DMS79 treated with DMSO at 0.1 percent for 48 hours (cell line): ENCODE measurements around the gene CMSS1.

Source experiments
- DNase-seq: peaks from one replicate; lab custom pipeline; 2025; lab: John Stamatoyannopoulos, UW

Gene CMSS1

DNA sequence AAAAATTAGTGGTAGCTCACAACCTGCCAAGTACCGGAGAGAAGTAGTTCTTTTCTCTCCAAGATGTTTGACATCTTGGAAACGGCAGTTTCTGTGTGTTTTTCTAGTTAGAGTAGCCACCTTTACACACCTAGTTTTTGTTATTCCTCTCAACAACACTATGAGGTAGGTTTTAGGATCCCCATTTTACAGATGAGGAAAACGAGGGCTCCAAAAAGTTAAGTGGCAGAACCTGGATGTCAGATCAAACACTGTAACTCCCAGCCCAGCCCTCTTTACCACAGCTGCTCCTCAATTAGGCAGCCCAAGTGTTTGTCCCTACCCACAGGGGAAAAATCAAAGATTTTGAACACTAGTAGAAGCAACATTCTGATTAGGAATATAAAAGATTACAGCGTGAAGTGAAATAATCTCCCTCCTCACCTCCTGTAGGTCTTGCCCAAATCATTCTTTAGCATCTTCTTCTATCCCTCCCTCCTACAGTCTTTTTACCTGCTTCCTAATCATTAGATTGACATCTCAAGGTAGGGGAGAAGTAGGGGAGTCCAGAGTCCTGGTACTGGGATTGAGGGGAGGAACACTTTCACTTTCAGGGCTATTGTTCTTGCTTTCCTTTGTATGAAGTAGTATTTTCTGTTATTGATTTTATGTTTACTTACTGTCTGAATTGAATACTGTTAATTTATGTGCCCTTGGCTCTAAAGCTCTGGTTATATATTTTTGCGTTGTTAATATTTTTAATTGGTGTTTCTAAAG is 142.6 kb downstream of the CMSS1 start:
- DNase-seq, result no peak

GRCh38 chr3:99960941-99961340 is 143.3 kb downstream of the CMSS1 start:
- no peak for DNase-seq

DNA sequence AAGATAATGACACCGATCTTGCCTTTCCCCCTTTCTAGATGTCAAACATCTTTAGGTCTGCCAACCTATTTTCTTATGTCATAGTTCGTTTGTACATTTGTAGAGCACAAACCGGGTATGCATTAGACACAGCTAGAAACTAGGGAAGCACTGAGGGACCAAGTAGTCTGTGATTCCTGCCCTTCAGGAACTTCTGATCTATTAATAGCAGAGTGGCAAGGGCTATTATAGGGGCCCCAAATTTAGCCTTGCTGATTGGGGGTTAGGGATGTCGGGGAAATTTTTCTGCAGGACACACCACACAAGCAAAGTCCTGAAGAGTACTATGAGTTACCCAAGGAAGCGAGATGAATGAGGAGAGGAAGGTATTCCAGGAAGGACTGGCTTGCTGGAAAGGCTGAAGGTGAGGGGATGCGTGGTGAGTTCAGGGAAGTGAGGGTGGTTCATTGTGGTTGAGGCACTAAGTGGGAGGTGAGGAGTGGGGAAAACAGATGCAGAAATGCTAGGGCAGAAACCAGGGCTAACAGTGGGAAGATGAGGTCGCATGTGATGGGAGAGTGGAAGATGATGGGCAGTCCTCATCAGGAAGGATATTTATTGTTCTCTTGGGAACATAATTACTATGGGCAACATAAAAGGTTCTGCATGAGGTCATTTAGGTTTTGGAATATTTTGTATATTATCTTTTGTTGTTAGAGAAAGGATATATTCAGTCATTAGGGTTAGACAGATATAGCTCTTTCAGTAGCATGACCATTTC is 144.3 kb downstream of the CMSS1 start:
- no peak for DNase-seq

DNA sequence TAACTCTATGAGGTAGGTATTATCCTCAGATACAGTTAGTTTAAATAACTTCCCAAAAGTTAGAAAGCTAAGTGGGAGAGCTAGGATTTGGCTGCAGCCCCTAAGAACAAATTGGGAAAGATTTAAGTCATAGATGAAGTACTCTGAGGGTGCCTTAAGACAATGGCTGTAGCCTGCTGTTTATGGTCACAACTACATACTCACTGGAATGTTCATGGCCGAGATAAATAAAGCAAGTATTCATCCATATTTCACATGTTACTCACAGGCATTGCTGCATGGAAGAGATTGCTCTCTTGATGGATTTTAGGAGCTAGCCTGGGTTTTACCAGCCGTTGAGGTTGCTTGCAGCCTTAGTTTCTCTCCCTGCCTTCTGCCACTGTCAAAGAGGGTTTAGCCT is 145.0 kb downstream of the CMSS1 start:
- no peak for DNase-seq

DNA sequence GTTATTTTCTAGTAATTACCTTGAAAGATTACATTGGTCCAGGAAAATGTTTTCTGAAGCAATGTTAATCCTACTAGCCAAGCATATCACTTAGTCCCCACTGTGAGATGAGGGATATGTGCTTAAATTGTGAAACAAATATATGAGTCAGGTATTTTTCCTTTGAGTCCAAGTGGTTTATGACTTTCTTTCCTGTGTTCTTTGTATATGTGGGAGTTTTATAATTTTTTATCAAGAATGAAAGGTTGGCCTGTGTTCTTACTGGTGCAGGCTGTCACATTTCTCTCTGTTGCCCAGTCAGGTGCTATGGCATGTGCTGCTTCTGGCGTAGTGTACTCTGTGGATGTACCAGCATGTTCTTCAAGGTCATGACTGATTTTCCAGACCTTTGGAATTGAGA is 147.4 kb downstream of the CMSS1 start:
- no peak for DNase-seq

DNA sequence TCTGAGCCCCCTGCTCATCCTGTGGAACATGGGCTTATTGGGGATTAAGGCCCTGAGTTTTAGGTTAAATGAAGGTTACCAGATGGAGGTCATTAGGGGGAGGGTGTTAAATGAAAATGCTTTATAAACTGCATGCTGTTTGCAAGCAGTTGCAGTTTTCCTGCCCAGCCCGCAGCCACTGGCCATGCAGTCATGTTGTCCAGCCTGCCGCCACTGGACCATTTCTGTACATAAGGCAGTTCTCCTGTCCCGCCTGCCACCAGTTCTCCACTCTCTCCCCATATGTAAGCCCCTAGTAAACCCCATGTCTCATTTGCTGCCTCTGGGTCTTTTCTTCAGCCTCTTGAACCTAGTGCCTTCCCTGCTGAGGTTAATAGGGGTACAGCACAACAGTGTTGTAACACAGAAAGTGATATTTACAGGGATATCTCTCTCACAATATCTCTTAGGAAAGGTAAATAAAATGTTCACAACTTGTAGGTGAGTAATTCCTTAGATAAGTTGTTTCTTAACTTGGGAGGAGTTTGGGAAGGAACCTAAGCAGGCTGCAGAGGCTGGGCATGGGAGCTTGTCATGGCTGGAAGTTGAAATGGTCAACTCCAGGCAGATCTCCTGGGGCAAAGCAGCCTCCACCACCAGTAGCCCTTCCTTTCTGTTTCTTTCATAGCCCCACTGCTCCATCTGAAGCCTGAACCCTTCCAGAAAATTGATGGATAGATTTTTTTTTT is 148.2 kb downstream of the CMSS1 start:
- DNase-seq, result no peak

- no peak for DNase-seq
Measured at GRCh38 chr3:99966662-99967416, 149.2 kb downstream of the CMSS1 start.

DNA sequence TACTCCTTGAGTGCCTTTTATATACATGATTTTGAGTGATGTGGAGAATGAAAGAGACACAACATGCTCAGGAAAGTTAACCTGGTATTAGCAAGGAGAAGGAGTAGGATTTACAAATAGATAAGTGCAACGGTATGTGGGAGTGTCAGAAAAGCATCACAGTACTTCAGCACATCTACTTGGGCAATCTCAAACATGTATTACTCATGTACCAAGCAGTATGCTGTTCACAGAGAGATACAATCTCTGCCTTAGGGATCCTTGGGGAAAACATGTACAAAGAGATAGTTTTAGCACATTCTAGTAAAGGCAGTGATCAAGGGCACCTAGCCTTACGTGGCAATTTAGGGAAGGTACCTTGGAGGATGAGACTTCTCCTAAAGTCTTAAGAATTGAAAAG is 150.1 kb downstream of the CMSS1 start:
- no peak for DNase-seq

DNA sequence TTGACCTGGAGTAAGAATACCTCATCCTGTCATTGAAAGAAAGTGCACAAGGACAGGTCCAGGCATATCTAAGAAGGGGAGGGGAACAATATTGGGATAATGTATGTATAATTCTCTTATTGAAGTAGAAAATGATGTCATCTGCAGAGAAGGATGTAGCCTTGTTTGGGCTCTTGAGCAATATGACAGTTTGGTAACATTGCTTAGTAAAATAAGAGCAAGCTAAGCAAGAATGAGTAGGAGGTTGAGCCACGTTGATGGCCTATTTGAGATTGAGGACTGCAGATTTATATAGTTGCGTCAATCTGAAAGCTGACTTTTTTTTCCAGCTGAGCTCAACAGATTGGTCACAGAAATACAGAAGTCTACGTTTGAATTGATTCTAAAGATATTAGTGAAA is 151.5 kb downstream of the CMSS1 start:
- no peak for DNase-seq

DNA sequence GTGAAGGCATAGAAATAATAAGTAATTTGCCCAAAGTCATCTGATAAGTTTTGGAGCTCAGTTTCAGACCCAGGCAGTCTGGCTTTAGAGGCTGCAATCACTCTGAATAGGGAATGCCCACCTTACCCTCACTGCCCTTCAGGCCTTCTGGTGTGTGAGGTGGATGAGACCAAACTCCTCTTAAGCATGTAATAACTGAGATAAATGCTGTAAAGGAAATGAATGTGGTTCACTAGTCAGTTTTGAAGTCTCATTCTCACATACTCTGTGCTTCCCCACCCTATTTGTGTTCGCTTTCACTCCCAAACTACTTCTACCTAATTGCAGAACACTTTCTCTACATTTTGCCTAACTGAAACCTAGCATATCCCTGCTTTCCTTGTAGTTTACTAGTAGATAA is 152.5 kb downstream of the CMSS1 start:
- DNase-seq, result no peak

DNA sequence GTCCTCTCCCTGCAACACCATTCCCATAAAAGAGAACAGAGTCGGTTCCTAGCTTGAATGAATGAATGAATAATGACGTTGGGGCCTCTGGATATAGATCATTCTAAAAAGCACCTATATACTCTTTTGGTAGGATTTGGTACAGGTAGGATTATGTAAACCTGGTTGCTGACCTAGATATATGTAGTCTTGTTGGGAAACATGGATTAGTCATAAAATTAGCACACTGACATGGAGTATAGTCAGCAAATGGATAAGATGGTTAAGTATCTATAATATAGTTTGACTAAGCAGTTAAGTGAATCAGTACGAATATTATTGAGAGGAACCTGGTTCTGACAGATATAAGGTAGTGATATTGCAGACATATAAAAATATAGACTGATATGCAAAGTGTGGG is 154.1 kb downstream of the CMSS1 start:
- DNase-seq, result no peak

- DNase-seq, result no peak
Measured at GRCh38 chr3:99972380-99973104, 154.9 kb downstream of the CMSS1 start.

GRCh38 chr3:99974989-99975388 is 157.3 kb downstream of the CMSS1 start:
- no peak for DNase-seq

GRCh38 chr3:99976584-99976983 is 158.9 kb downstream of the CMSS1 start:
- DNase-seq, result no peak

DNA sequence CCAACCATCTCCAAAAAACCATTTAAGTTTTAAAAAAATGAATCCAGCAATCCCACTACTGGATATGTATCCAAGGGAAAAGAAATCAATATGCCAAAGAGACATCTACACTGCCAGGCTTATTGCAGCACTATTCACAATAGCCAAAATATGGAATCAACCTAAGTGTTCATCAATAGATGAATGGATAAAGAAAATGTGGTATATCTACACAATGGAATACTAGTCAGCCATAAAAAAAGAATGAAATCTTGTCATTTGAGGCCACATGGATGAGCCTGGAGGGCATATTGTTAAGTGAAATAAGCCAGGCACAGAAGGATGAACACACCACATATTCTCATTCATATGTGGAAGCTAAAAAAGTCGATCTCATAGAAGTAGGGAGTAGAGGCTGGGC is 160.6 kb downstream of the CMSS1 start:
- DNase-seq, result no peak

- no peak for DNase-seq
Measured at GRCh38 chr3:99980606-99981005, 162.9 kb downstream of the CMSS1 start.

DNA sequence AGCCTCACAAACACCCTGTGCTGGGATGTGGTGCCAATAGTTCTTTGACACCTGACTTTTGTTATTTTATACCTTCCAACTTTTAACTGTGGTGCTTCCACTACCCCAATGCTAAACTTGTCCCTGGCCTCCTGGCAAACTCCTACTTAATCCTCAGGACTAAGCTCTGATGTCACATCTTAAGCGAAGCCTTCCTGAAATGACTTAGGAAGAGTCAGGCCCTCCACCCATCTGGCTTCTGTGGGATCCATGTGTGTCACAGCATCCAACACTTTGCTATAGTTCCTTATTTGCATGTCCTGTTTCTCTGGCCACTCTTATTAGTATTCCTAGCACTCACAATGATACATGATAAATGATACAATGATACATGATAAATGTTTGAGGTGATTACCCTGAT is 163.5 kb downstream of the CMSS1 start:
- DNase-seq, result no peak

- DNase-seq, result no peak
Measured at GRCh38 chr3:99982650-99983049, 165.0 kb downstream of the CMSS1 start.

- DNase-seq, result no peak
Measured at GRCh38 chr3:99984139-99984538, 166.5 kb downstream of the CMSS1 start.

GRCh38 chr3:99984668-99985067 is 167.0 kb downstream of the CMSS1 start:
- no peak for DNase-seq

DNA sequence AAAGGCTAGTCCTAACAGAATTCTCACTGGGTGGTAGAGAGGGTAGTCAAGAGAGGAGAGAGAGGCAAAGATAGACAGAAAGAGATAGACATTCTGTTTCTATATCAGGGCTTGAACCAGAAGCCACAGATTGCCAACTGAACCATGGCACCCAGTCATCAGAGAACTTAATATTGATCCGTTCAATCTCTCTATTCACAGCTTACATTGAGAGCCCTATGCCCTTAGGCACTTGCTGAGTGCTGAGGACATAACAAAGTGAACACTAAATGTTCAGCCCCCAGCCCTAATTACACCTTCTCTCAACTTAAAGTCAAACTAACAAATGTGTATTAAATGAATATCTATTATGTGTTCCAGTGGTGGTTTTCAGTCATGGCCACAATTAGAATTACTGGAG is 172.5 kb downstream of the CMSS1 start:
- no peak for DNase-seq

GRCh38 chr3:99997293-99997692 is 179.6 kb downstream of the CMSS1 start:
- DNase-seq, result no peak
